Neural progenitor cell (in vitro differentiated cells): ENCODE measurements around the gene PACRG. TPM values are rescaled to one million over a fixed set of nuclear protein-coding genes. Genes with fewer than 3 reads are reported as not detected.

ENCODE experiments used
- DNase-seq: peaks from one replicate; pipeline ENCODE4 v3.0.0-alpha.2; 2016; ENCODE audit warnings: low spot score
- H2AFZ ChIP-seq: fragments of 200-600 bp; sonication (generic); replicated peaks from 2 replicates; pipeline ENCODE4 v1.6.1; 2016; ENCODE audit warnings: antibody characterized with exemption
- H3F3A ChIP-seq: fragments of 200-600 bp; sonication (generic); 2 replicates; pipeline ENCODE4 v1.6.1; 2016; ENCODE audit warnings: antibody characterized with exemption, low read depth
- H3K27ac ChIP-seq: fragments of 200-600 bp; sonication (generic); 2 replicates; pipeline ENCODE4 v1.5.1; 2016; ENCODE audit warnings: mild to moderate bottlenecking
- H3K27me3 ChIP-seq: fragments of 200-600 bp; sonication (generic); 2 replicates; pipeline ENCODE4 v1.6.1; 2016; ENCODE audit warnings: mild to moderate bottlenecking, moderate library complexity
- H3K36me3 ChIP-seq: fragments of 200-600 bp; sonication (generic); 2 replicates; pipeline ENCODE4 v1.5.1; 2016
- H3K4me1 ChIP-seq: fragments of 200-600 bp; sonication (generic); 2 replicates; pipeline ENCODE4 v1.6.1; 2016; ENCODE audit warnings: mixed run types
- H3K4me2 ChIP-seq: fragments of 200-600 bp; sonication (generic); 2 replicates; pipeline ENCODE4 v1.6.1; 2016
- H3K4me3 ChIP-seq: fragments of 200-600 bp; sonication (generic); 2 replicates; pipeline ENCODE4 v1.5.1; 2016
- H3K79me2 ChIP-seq: fragments of 200-600 bp; sonication (generic); 2 replicates; pipeline ENCODE4 v1.6.1; 2016; ENCODE audit warnings: low read depth
- H3K9ac ChIP-seq: fragments of 200-600 bp; sonication (generic); 2 replicates; pipeline ENCODE4 v1.6.1; 2016
- H3K9me3 ChIP-seq: fragments of 200-600 bp; sonication (generic); 2 replicates; pipeline ENCODE4 v1.5.1; 2016; ENCODE audit warnings: low read depth
- H4K20me1 ChIP-seq: fragments of 200-600 bp; sonication (generic); 2 replicates; pipeline ENCODE4 v1.6.1; 2016; ENCODE audit warnings: low read depth
- H3K27ac Mint-ChIP-seq: 3 replicates; pipeline ENCODE4 v1.8.0; 2021; ENCODE audit warnings: mixed read lengths
- H3K27me3 Mint-ChIP-seq: 2 replicates; pipeline ENCODE4 v1.8.0; 2022; ENCODE audit warnings: low read depth, mild to moderate bottlenecking, inconsistent platforms, moderate library complexity, mixed read lengths; ENCODE audit not compliant: insufficient read depth
- H3K36me3 Mint-ChIP-seq: 3 replicates; pipeline ENCODE4 v1.8.0; 2021; ENCODE audit warnings: mixed read lengths
- H3K4me1 Mint-ChIP-seq: 3 replicates; pipeline ENCODE4 v1.8.0; 2021; ENCODE audit warnings: mixed read lengths
- H3K4me3 Mint-ChIP-seq: 3 replicates; pipeline ENCODE4 v1.8.0; 2021; ENCODE audit warnings: mild to moderate bottlenecking, moderate library complexity, mixed read lengths
- H3K9me3 Mint-ChIP-seq: 3 replicates; pipeline ENCODE4 v1.8.0; 2020; ENCODE audit warnings: mixed read lengths
- CTCF ChIP-seq: fragments of 200-600 bp; sonication (generic); IDR thresholded peaks from 2 replicates; pipeline ENCODE4 v1.5.1; 2017; ENCODE audit warnings: antibody characterized with exemption, mild to moderate bottlenecking
- EZH2 ChIP-seq: fragments of 200-600 bp; sonication (generic); IDR thresholded peaks from 2 replicates; pipeline ENCODE4 v1.6.1; 2017; ENCODE audit warnings: antibody characterized with exemption, mild to moderate bottlenecking, moderate library complexity
- EZH2phosphoT487 ChIP-seq: fragments of 200-600 bp; sonication (generic); IDR thresholded peaks from 2 replicates; pipeline ENCODE4 v1.6.1; 2017; ENCODE audit warnings: antibody characterized with exemption
- total RNA-seq: library from RNA; depleted of rRNA; stranded (reverse); fragments of >200 nt; gene quantifications from 2 replicates; pipeline ENCODE4 v1.2.3, GENCODE V29; 2015; ENCODE audit warnings: low replicate concordance

The PACRG gene
- total RNA-seq, 1 donor from 2014 or later, result 0.30 TPM

GRCh38 chr6:163301726-163302635 lies 574.2 kb downstream of the PACRG start:
- Mint-ChIP-seq H3K27me3 (peaks cover 8% of the 10 kb centered on the region), H3K9me3 (no peaks in the 10 kb centered on the region), H3K4me3 (peak overlapping the region; percentile 24), H3K36me3 (no peaks in the 10 kb centered on the region), H3K4me1 (peaks cover 35% of the 10 kb centered on the region), H3K27ac (peak overlapping the region; percentile 88)
- Histone ChIP-seq H3K4me2 (peak overlapping the region; percentile 60), H2AFZ (peak overlapping the region; percentile 52), H3K79me2 (no peaks in the 10 kb centered on the region), H3K4me1 (peaks cover 13% of the 10 kb centered on the region), H3K9me3 (no peaks in the 10 kb centered on the region), H3F3A (no peaks in the 10 kb centered on the region), H3K27ac (no peak overlapping the region), H3K9ac (no peak overlapping the region), H4K20me1 (no peaks in the 10 kb centered on the region), H3K27me3 (no peaks in the 10 kb centered on the region), H3K36me3 (no peaks in the 10 kb centered on the region), H3K4me3 (no peak overlapping the region)
- peak; percentile 81 for DNase-seq
- TF ChIP-seq EZH2phosphoT487 (no peak), EZH2 (no peak), CTCF (no peak)

- H3K9me3 Mint-ChIP-seq, result no peaks in the 10 kb centered on the region
- H3K4me3 ChIP-seq, result no peak overlapping the region
- peak overlapping the region; percentile 66 for H3K27ac Mint-ChIP-seq
- H3K79me2 ChIP-seq, result no peaks in the 10 kb centered on the region
- TF ChIP-seq EZH2phosphoT487, result no peak
- H3K36me3 Mint-ChIP-seq, result no peaks in the 10 kb centered on the region
- no peak overlapping the region for H3K4me2 ChIP-seq
- no peak overlapping the region for H2AFZ ChIP-seq
- peaks cover 33% of the 10 kb centered on the region for H3K4me1 Mint-ChIP-seq
- no peak overlapping the region for H3K9ac ChIP-seq
- no peaks in the 10 kb centered on the region for H3F3A ChIP-seq
- H3K36me3 ChIP-seq, result no peaks in the 10 kb centered on the region
- no peak overlapping the region for H3K27ac ChIP-seq
- H3K4me3 Mint-ChIP-seq, result no peak overlapping the region
- peaks cover 7% of the 10 kb centered on the region for H3K27me3 Mint-ChIP-seq
- no peak for DNase-seq
- no peaks in the 10 kb centered on the region for H3K27me3 ChIP-seq
- H4K20me1 ChIP-seq, result no peaks in the 10 kb centered on the region
- H3K4me1 ChIP-seq, result peaks cover 13% of the 10 kb centered on the region
- H3K9me3 ChIP-seq, result no peaks in the 10 kb centered on the region
These were observed 575.0 kb downstream of the PACRG start for GRCh38 chr6:163302747-163303146.

- H3K9me3 Mint-ChIP-seq, result no peaks in the 10 kb centered on the region
These were observed 578.2 kb downstream of the PACRG start for GRCh38 chr6:163306000-163306399.

More at GRCh38 chr6:163306000-163306399, 578.2 kb downstream of the PACRG start:
- H3K4me3 Mint-ChIP-seq, result no peak overlapping the region
- no peaks in the 10 kb centered on the region for H3K36me3 Mint-ChIP-seq
- DNase-seq, result no peak
- TF ChIP-seq EZH2 (no peak), CTCF (no peak), EZH2phosphoT487 (no peak)
- peaks cover 38% of the 10 kb centered on the region for H3K4me1 Mint-ChIP-seq
- H3K27me3 ChIP-seq, result no peaks in the 10 kb centered on the region
- H3K36me3 ChIP-seq, result no peaks in the 10 kb centered on the region
- no peaks in the 10 kb centered on the region for H3F3A ChIP-seq
- H3K27ac Mint-ChIP-seq, result no peak overlapping the region
- H3K9ac ChIP-seq, result no peak overlapping the region
- peaks cover 4% of the 10 kb centered on the region for H3K9me3 ChIP-seq
- H3K4me1 ChIP-seq, result peaks cover 13% of the 10 kb centered on the region
- H4K20me1 ChIP-seq, result no peaks in the 10 kb centered on the region
- H3K4me3 ChIP-seq, result no peak overlapping the region
- no peaks in the 10 kb centered on the region for H3K79me2 ChIP-seq
- no peak overlapping the region for H2AFZ ChIP-seq
- no peak overlapping the region for H3K27ac ChIP-seq
- peaks cover 5% of the 10 kb centered on the region for H3K27me3 Mint-ChIP-seq
- H3K4me2 ChIP-seq, result no peak overlapping the region
